K562 (cell line): ENCODE results near the gene KRTAP26-1. TPM values are rescaled to one million over a fixed set of nuclear protein-coding genes. Genes with fewer than 3 reads are reported as not detected.

ENCODE experiments used
- ATAC-seq: fragments of 200-7000 bp; cut with Tn5 transposase; 3 replicates; pipeline ENCODE4 v1.9.1; 2020; ENCODE audit warnings: moderate library complexity
- BruUV-seq: library from RNA; stranded (reverse); fragments of 400-500 nt; replicated peaks from 2 replicates; lab custom pipeline; 2021; lab: Mats Ljungman, UMichigan
- CTCF ChIA-PET: fragments of 300-600 bp; formaldehyde crosslinking; extraction: SDS; loops from one replicate; lab custom pipeline; 2021; ENCODE audit warnings: low intra/inter-chr PET ratio; lab: Yijun Ruan, JAX
- POLR2A ChIA-PET: fragments of 300-600, 350-650 bp; sonication (Branson Sonifier 250); formaldehyde crosslinking; extraction: SDS; loops from one replicate; lab custom pipeline; 2021; ENCODE audit warnings: antibody characterized with exemption, inconsistent platforms; lab: Yijun Ruan, JAX
- DNase-seq, 4 experiments: peaks; one replicate each; pipeline versions ENCODE4 v3.0.0 to v3.0.0-alpha.2; 2011 to 2018; ENCODE audit warnings: low spot score in 3 of 4, mixed read lengths in 3 of 4; ENCODE audit errors: extremely low read depth in 1 of 4
- FAIRE-seq: peaks from 2 replicates; lab custom pipeline; 2011; peaks lifted over from hg19 to GRCh38; lab: Jason Lieb, UNC
- H2AFZ ChIP-seq: 2 replicates; pipeline ENCODE4 v1.6.0; 2011; ENCODE audit warnings: low read depth, low read length, control low read depth, inconsistent platforms
- H3K27ac ChIP-seq: fragments of 200-600 bp; 3 replicates; pipeline ENCODE4 v1.8.0; 2011; ENCODE audit warnings: low read depth, mild to moderate bottlenecking, control low read depth, inconsistent platforms, low read length, moderate library complexity, mixed read lengths; ENCODE audit errors: extremely low read depth
- H3K27me3 ChIP-seq, 2 experiments: fragments of 300-600 bp in 1 of 2; 2 replicates in 1 of 2; 3 replicates in 1 of 2; pipeline versions ENCODE4 v1.6.0 to v1.8.0; 2011; ENCODE audit warnings: inconsistent platforms in 2 of 2, low read length in 2 of 2, mild to moderate bottlenecking in 1 of 2, mixed read lengths in 1 of 2, moderate library complexity in 1 of 2; ENCODE audit not compliant: control insufficient read depth in 2 of 2, insufficient read depth in 2 of 2
- H3K36me3 ChIP-seq: fragments of 300-600 bp; 3 replicates; pipeline ENCODE4 v1.8.0; 2011; ENCODE audit warnings: mild to moderate bottlenecking, low read length, inconsistent platforms; ENCODE audit not compliant: control insufficient read depth, insufficient read depth
- H3K4me1 ChIP-seq, 2 experiments: fragments of 200-600 bp in 1 of 2; replicated peaks in 1 of 2; 2 replicates in 1 of 2; 3 replicates in 1 of 2; pipeline versions ENCODE4 v1.5.1 to v1.8.0; 2011; ENCODE audit warnings: inconsistent platforms in 2 of 2, low read length in 2 of 2, mild to moderate bottlenecking in 1 of 2, mixed read lengths in 1 of 2, moderate library complexity in 1 of 2; ENCODE audit not compliant: control insufficient read depth in 2 of 2, insufficient read depth in 2 of 2
- H3K4me2 ChIP-seq: 2 replicates; pipeline ENCODE4 v1.6.1; 2011; ENCODE audit warnings: low read length, control low read depth, inconsistent platforms, mixed read lengths; ENCODE audit not compliant: insufficient read depth
- H3K4me3 ChIP-seq: fragments of 200-600 bp; sonication (generic), shearing (Covaris generic); 2 replicates; pipeline ENCODE4 v1.5.1; 2016; ENCODE audit warnings: control low read depth, inconsistent platforms
- H3K79me2 ChIP-seq: fragments of 200-600 bp; 3 replicates; pipeline ENCODE4 v1.8.0; 2011; ENCODE audit warnings: low read length, inconsistent platforms; ENCODE audit not compliant: control insufficient read depth, insufficient read depth
- H3K9ac ChIP-seq, 2 experiments: 2 replicates each; pipeline versions ENCODE4 v1.6.0 to v1.6.1; 2011; ENCODE audit warnings: low read depth in 2 of 2, low read length in 2 of 2, control low read depth in 1 of 2, inconsistent platforms in 1 of 2, mild to moderate bottlenecking in 1 of 2, mixed read lengths in 1 of 2; ENCODE audit not compliant: insufficient read depth in 1 of 2
- H3K9me1 ChIP-seq: one replicate; pipeline ENCODE4 v1.6.0; 2011; ENCODE audit warnings: inconsistent platforms, mild to moderate bottlenecking, low read length, moderate library complexity; ENCODE audit not compliant: control insufficient read depth, insufficient read depth
- H3K9me3 ChIP-seq: replicated peaks from 2 replicates; pipeline ENCODE4 v1.5.1; 2011; ENCODE audit warnings: low read depth, low read length, inconsistent platforms; ENCODE audit not compliant: control insufficient read depth, insufficient read depth
- H4K20me1 ChIP-seq: replicated peaks from 2 replicates; pipeline ENCODE4 v1.6.1; 2011; ENCODE audit warnings: low read length, inconsistent platforms, mixed read lengths; ENCODE audit not compliant: control insufficient read depth, insufficient read depth
- BCL6 ChIP-seq: fragments of 250-450 bp; sonication (Bioruptor Pico); IDR thresholded peaks from 2 replicates; pipeline ENCODE4 v1.4.0; 2020
- CBX3 ChIP-seq, 2 experiments: IDR thresholded peaks; 1 replicate in 1 of 2; 2 replicates in 1 of 2; pipeline ENCODE4 v1.6.1; 2012; ENCODE audit warnings: inconsistent platforms in 2 of 2, low read length in 2 of 2, borderline replicate concordance in 1 of 2, control low read depth in 1 of 2
- GATA2 ChIP-seq: sonication (generic); formaldehyde crosslinking; IDR thresholded peaks from 2 replicates; pipeline ENCODE4 v1.4.0; 2020; ENCODE audit warnings: mild to moderate bottlenecking, missing genetic modification reagents
- HIVEP1 ChIP-seq: fragments of 250-450 bp; sonication (Bioruptor Pico); IDR thresholded peaks from 2 replicates; pipeline ENCODE4 v1.4.0; 2020; ENCODE audit warnings: mild to moderate bottlenecking
- ILK ChIP-seq: fragments of 450-650 bp; IDR thresholded peaks from 2 replicates; pipeline ENCODE4 v1.6.1; 2016; ENCODE audit warnings: missing genetic modification characterization, low read depth, mild to moderate bottlenecking, missing compliant biosample characterization, moderate library complexity, borderline replicate concordance
- JUN ChIP-seq, 2 experiments: sonication (generic) in 1 of 2; formaldehyde crosslinking in 1 of 2; IDR thresholded peaks; 2 replicates each; pipeline versions ENCODE4 v1.6.1 to v1.8.0; 2012 to 2022; ENCODE audit warnings: borderline replicate concordance in 2 of 2, mild to moderate bottlenecking in 2 of 2, improper control_type of control experiment in 1 of 2, low read depth in 1 of 2, low read length in 1 of 2, missing genetic modification reagents in 1 of 2
- KLF6 ChIP-seq: fragments of 250-450 bp; sonication (Bioruptor Pico); IDR thresholded peaks from 2 replicates; pipeline ENCODE4 v1.4.0; 2020; ENCODE audit warnings: mild to moderate bottlenecking, moderate library complexity, borderline replicate concordance
- MECOM ChIP-seq: fragments of 250-450 bp; sonication (Bioruptor Pico); IDR thresholded peaks from 2 replicates; pipeline ENCODE4 v1.8.0; 2022; ENCODE audit warnings: inconsistent platforms
- MEF2A ChIP-seq: IDR thresholded peaks from 2 replicates; pipeline ENCODE4 v1.6.1; 2011; ENCODE audit warnings: low read depth, mild to moderate bottlenecking, low read length, moderate library complexity; ENCODE audit not compliant: control insufficient read depth
- MXD1 ChIP-seq: fragments of 250-450 bp; sonication (Bioruptor Pico); IDR thresholded peaks from 2 replicates; pipeline ENCODE4 v1.8.0; 2021; ENCODE audit warnings: borderline replicate concordance, mild to moderate bottlenecking, moderate library complexity; ENCODE audit not compliant: poor library complexity, severe bottlenecking
- NCOA2 ChIP-seq, 2 experiments: fragments of 450-650 bp; IDR thresholded peaks; 2 replicates each; pipeline ENCODE4 v1.6.1; 2018; ENCODE audit warnings: mild to moderate bottlenecking in 2 of 2, moderate library complexity in 1 of 2; ENCODE audit not compliant: partially characterized antibody in 2 of 2
- NFE2 ChIP-seq: IDR thresholded peaks from 2 replicates; pipeline ENCODE4 v1.6.1; 2014; ENCODE audit warnings: antibody characterized with exemption, low read depth
- NR2C2 ChIP-seq, 2 experiments: fragments of 200-800 bp in 1 of 2; sonication (Bioruptor generic) in 1 of 2; sonication (generic) in 1 of 2; formaldehyde crosslinking in 1 of 2; IDR thresholded peaks; 2 replicates each; pipeline versions ENCODE4 v1.6.1 to v1.8.0; 2016 to 2022; ENCODE audit warnings: mild to moderate bottlenecking in 1 of 2, missing compliant biosample characterization in 1 of 2, missing genetic modification characterization in 1 of 2, missing genetic modification reagents in 1 of 2
- PHB ChIP-seq: fragments of 250-450 bp; sonication (Bioruptor Pico); IDR thresholded peaks from 2 replicates; pipeline ENCODE4 v1.5.0; 2021
- PHF21A ChIP-seq: fragments of 450-650 bp; IDR thresholded peaks from 2 replicates; pipeline ENCODE4 v1.6.1; 2017; ENCODE audit warnings: low read depth, borderline replicate concordance
- PML ChIP-seq: IDR thresholded peaks from 2 replicates; pipeline ENCODE4 v1.6.1; 2012; ENCODE audit warnings: low read length, inconsistent platforms
- SIRT6 ChIP-seq: IDR thresholded peaks from one replicate; pipeline ENCODE4 v1.6.1; 2012; ENCODE audit warnings: low read depth, mild to moderate bottlenecking, control low read depth, inconsistent platforms, low read length, moderate library complexity
- SLC30A9 ChIP-seq: fragments of 250-450 bp; sonication (Bioruptor Pico); IDR thresholded peaks from 2 replicates; pipeline ENCODE4 v1.8.0; 2022; ENCODE audit warnings: mild to moderate bottlenecking, moderate library complexity
- SMARCA4 ChIP-seq: fragments of 450-650 bp; IDR thresholded peaks from 2 replicates; pipeline ENCODE4 v1.6.1; 2016
- ZFX ChIP-seq: sonication (generic); formaldehyde crosslinking; IDR thresholded peaks from 2 replicates; pipeline ENCODE4 v1.8.0; 2022; ENCODE audit warnings: mild to moderate bottlenecking, missing genetic modification reagents, moderate library complexity
- ZNF184 ChIP-seq: sonication (generic); formaldehyde crosslinking; IDR thresholded peaks from 2 replicates; pipeline ENCODE4 v1.5.0; 2020; ENCODE audit warnings: missing genetic modification reagents
- ZNF23 ChIP-seq: fragments of 250-450 bp; sonication (Bioruptor Pico); IDR thresholded peaks from 2 replicates; pipeline ENCODE4 v1.4.0; 2020; ENCODE audit warnings: mild to moderate bottlenecking
- ZNF583 ChIP-seq: fragments of 250-450 bp; sonication (Bioruptor Pico); IDR thresholded peaks from 2 replicates; pipeline ENCODE4 v1.4.0; 2020
- WGBS: fragments of 100-300 bp; shearing (Covaris generic); methylation state at CpG from one replicate; pipeline ENCODE4 v1.1.6; 2016; ENCODE audit warnings: low coverage, mixed read lengths; ENCODE audit not compliant: insufficient coverage; ENCODE audit errors: missing lambda C conversion rate; 5-methylcytosine and 5-hydroxymethylcytosine counted together
- in situ Hi-C: fragments of 300-500 bp; cut with MboI; formaldehyde crosslinking; loops from 4 replicates; pipeline ENCODE4 v1.15.0; 2018; ENCODE audit warnings: inconsistent platforms, mixed read lengths
- intact Hi-C: fragments of 100-400 bp; cut with micrococcal nuclease; formaldehyde crosslinking; loops from 2 replicates; pipeline ENCODE4 v1.14.2; 2022
- polyA plus RNA-seq, 8 experiments: library from polyadenylated mRNA; depleted of rRNA in 4 of 8; stranded (reverse) in 5 of 8; unstranded in 3 of 8; fragments of >200 nt; fragmentation: Nextera tagmentation in 2 of 8; fragmentation: Illumina TruSeq in 1 of 8; extraction: Ambion mirVana in 2 of 8; extraction: Trizol in 1 of 8; gene quantifications; 2 replicates each; pipeline versions ENCODE4 v1.2.1 to v1.2.3, GENCODE V29; 2011 to 2014; ENCODE audit warnings: inconsistent platforms in 1 of 8, missing spikeins in 1 of 8
- total RNA-seq, 7 experiments: library from RNA; depleted of rRNA in 6 of 7; stranded (reverse); fragments of >200 nt in 6 of 7; fragmentation: Illumina TruSeq in 2 of 7; extraction: Trizol in 2 of 7; gene quantifications; 2 replicates each; pipeline versions ENCODE4 v1.2.1 to v1.2.3, GENCODE V29; 2011 to 2021; ENCODE audit warnings: low replicate concordance in 1 of 7

KRTAP26-1 gene
- total and polyA plus RNA-seq, 9 of the 15 experiments (the other 6 are each of a cell fraction or from before 2014, with no cell fraction given): not detected

- 4% methylated on average over 2 of the region's 2 CpGs for WGBS
- in situ Hi-C loops: no loop called here
Observed at GRCh38 chr21:30315701-30316100, 4.4 kb downstream of the KRTAP26-1 start.

GRCh38 chr21:30306884-30307283, 13.2 kb downstream of the KRTAP26-1 start:
- Histone ChIP-seq H3K4me3 (no peak overlapping the region), H3K4me2 (no peak overlapping the region), H2AFZ (no peak overlapping the region), H3K36me3 (no peaks in the 10 kb centered on the region), H3K27me3 (no peaks in the 10 kb centered on the region), H4K20me1 (no peaks in the 10 kb centered on the region), H3K9me3 (no peaks in the 10 kb centered on the region), H3K27ac (no peak overlapping the region), H3K79me2 (no peaks in the 10 kb centered on the region), H3K4me1 (no peaks in the 10 kb centered on the region), H3K9ac (no peak overlapping the region), H3K9me1 (no peaks in the 10 kb centered on the region)
- 0% methylated on average over 2 of the region's 2 CpGs for WGBS
- TF ChIP-seq GATA2 (CRISPR knock-in tag) (no peak), PHB (CRISPR knock-in tag) (no peak), HIVEP1 (no peak), SMARCA4 (no peak), ZNF184 (CRISPR knock-in tag) (no peak), CBX3 (IDR thresholded peaks at IDR 0.05; ENCODE audit: borderline replicate concordance in 1 of 2, low read length in 2 of 2) (no peak), PHF21A (no peak), ZNF583 (CRISPR knock-in tag) (no peak), NCOA2 (IDR thresholded peaks at IDR 0.05; ENCODE audit: partially characterized antibody in 2 of 2) (no peak), KLF6 (CRISPR knock-in tag) (no peak), NR2C2 (CRISPR knock-in tag; IDR thresholded peaks at IDR 0.05) (no peak), NR2C2 (tag; IDR thresholded peaks at IDR 0.05) (no peak)
- intact Hi-C loops (no loop called here), in situ Hi-C loops (no loop called here)
- DNase-seq: no peak
- BruUV-seq: no TSS peak
- POLR2A ChIA-PET: no interaction called here
- FAIRE-seq: no peak
- CTCF ChIA-PET: no interaction called here
- ATAC-seq: no peak

More at GRCh38 chr21:30315701-30316100, 4.4 kb downstream of the KRTAP26-1 start:
- no peak overlapping the region for H3K4me2 ChIP-seq
- ATAC-seq (no peak), DNase-seq (no peak), FAIRE-seq (no peak)
- BruUV-seq: no TSS peak
- CTCF ChIA-PET: no interaction called here
- H3K79me2 ChIP-seq: no peaks in the 10 kb centered on the region
- H3K9ac ChIP-seq: no peak overlapping the region
- H3K36me3 ChIP-seq: no peaks in the 10 kb centered on the region
- H3K27me3 ChIP-seq: no peaks in the 10 kb centered on the region
- intact Hi-C loops: no loop called here
- H3K27ac ChIP-seq: no peak overlapping the region
- H3K9me1 ChIP-seq: no peaks in the 10 kb centered on the region
- no peaks in the 10 kb centered on the region for H4K20me1 ChIP-seq
- no peak for TF ChIP-seq MEF2A
- TF ChIP-seq ILK (tag): no peak
- no peak for TF ChIP-seq MECOM (CRISPR knock-in tag)
- no peak for TF ChIP-seq ZNF23 (CRISPR knock-in tag)
- no peak for TF ChIP-seq PML
- TF ChIP-seq JUN (IDR thresholded peaks at IDR 0.05; ENCODE audit: borderline replicate concordance, low read depth, low read length): no peak
- TF ChIP-seq JUN (CRISPR knock-in tag; IDR thresholded peaks at IDR 0.05; ENCODE audit: borderline replicate concordance): no peak
- no peak for TF ChIP-seq BCL6 (CRISPR knock-in tag)
- TF ChIP-seq MXD1 (CRISPR knock-in tag): no peak
- TF ChIP-seq NFE2: no peak
- no peak for TF ChIP-seq SLC30A9 (CRISPR knock-in tag)
- TF ChIP-seq SIRT6: no peak
- TF ChIP-seq ZFX (CRISPR knock-in tag): no peak
- H2AFZ ChIP-seq: no peak overlapping the region
- no peaks in the 10 kb centered on the region for H3K9me3 ChIP-seq
- no peak overlapping the region for H3K4me3 ChIP-seq
- POLR2A ChIA-PET: no interaction called here
- H3K4me1 ChIP-seq: no peaks in the 10 kb centered on the region
